HG03064 (cell line): Measurements from ENCODE around the gene CRIP2.

Source experiments
- ATAC-seq: cut with Tn5 transposase; IDR thresholded peaks from one replicate; pipeline ENCODE4 v1.9.1; 2021; ENCODE audit warnings: low read depth; ENCODE audit not compliant: unreplicated experiment

CRIP2 gene

GRCh38 chr14:105460116-105460515 is 14.5 kb upstream of the CRIP2 start:
- ATAC-seq, result no peak

GRCh38 chr14:105460616-105461015 is 14.0 kb upstream of the CRIP2 start:
- no peak for ATAC-seq

GRCh38 chr14:105461903-105462302 is 12.7 kb upstream of the CRIP2 start:
- ATAC-seq, result no peak

- ATAC-seq, result no peak
Measured at GRCh38 chr14:105464501-105464900, 10.1 kb upstream of the CRIP2 start.

GRCh38 chr14:105465209-105466031 is 9.2 kb upstream of the CRIP2 start:
- ATAC-seq, result no peak

- no peak for ATAC-seq
Measured at GRCh38 chr14:105466531-105467248, 7.9 kb upstream of the CRIP2 start.

GRCh38 chr14:105467249-105467941 is 7.2 kb upstream of the CRIP2 start:
- no peak for ATAC-seq

GRCh38 chr14:105467942-105468471 is 6.6 kb upstream of the CRIP2 start:
- no peak for ATAC-seq

- no peak for ATAC-seq
Measured at GRCh38 chr14:105468621-105469241, 5.9 kb upstream of the CRIP2 start.

- no peak for ATAC-seq
Measured at GRCh38 chr14:105469456-105470349, 4.9 kb upstream of the CRIP2 start.

- no peak for ATAC-seq
Measured at GRCh38 chr14:105470350-105471296, 4.0 kb upstream of the CRIP2 start.

- ATAC-seq, result no peak
Measured at GRCh38 chr14:105471297-105471821, 3.3 kb upstream of the CRIP2 start.

GRCh38 chr14:105471823-105472485 is 2.7 kb upstream of the CRIP2 start:
- ATAC-seq, result no peak

- no peak for ATAC-seq
Measured at GRCh38 chr14:105472486-105472991, 2.1 kb upstream of the CRIP2 start.

GRCh38 chr14:105473033-105473676 is 1.5 kb upstream of the CRIP2 start:
- no peak for ATAC-seq

GRCh38 chr14:105473677-105474482 is 741 bp upstream of the CRIP2 start:
- no peak for ATAC-seq
